ENCODE results near the gene ATP5F1C. TPM values are rescaled to one million over a fixed set of nuclear protein-coding genes. Genes with fewer than 3 reads are reported as not detected.
A peak's percentile ranks its signal among the peaks of the same experiment; 100 is the strongest.

Gene ATP5F1C
- total and polyA plus RNA-seq, 4 donors, result 133 to 262 (median 205) TPM

DNA sequence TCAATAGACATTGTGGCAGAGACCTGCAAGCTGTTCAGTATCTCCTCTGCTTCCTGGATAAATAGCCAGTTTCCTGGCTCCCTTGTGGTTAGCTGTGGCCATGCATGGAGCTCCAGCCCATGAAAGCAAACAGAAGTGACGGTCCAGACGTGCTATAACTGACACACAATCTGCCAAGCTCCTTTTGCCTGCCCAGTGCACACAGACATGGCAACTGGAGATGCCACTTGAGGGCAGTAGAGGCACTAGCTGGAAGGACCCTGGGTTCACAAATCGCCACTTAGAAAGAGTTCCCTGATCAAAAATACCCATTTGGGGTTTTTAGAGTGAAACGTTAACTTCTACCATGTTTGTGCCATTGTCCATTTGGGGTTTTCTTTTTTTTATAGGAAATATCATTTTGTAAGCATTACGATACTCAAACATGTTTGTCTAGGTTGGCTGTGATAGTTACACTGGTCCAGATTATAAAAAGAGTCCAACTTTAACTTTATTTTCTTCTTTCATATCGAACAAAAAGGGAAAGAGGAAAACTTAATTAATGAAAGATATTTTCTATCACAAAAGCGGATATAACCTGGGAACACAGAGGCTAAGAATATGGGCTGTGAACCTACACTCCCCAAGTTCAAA, 31.5 kb upstream of the ATP5F1C start:
- no peaks in the 10 kb centered on the region for H3K27me3 ChIP-seq (ENCODE audit: control insufficient read depth in 4 of 4, insufficient read depth in 4 of 4, low read length in 3 of 4)
- H3K9ac ChIP-seq (ENCODE audit: low read depth in 1 of 2, low read length in 2 of 2), result no peak overlapping the region
- TF ChIP-seq, protein P1, sequence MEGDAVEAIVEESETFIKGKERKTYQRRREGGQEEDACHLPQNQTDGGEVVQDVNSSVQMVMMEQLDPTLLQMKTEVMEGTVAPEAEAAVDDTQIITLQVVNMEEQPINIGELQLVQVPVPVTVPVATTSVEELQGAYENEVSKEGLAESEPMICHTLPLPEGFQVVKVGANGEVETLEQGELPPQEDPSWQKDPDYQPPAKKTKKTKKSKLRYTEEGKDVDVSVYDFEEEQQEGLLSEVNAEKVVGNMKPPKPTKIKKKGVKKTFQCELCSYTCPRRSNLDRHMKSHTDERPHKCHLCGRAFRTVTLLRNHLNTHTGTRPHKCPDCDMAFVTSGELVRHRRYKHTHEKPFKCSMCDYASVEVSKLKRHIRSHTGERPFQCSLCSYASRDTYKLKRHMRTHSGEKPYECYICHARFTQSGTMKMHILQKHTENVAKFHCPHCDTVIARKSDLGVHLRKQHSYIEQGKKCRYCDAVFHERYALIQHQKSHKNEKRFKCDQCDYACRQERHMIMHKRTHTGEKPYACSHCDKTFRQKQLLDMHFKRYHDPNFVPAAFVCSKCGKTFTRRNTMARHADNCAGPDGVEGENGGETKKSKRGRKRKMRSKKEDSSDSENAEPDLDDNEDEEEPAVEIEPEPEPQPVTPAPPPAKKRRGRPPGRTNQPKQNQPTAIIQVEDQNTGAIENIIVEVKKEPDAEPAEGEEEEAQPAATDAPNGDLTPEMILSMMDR (IDR thresholded peaks at IDR 0.05; ENCODE audit: low read depth, low read length, missing input control), result peak; percentile 51
- TF ChIP-seq FOXA2 (IDR thresholded peaks at IDR 0.05), result no peak
- peak in 1 of 2 donors; percentile 27 for TF ChIP-seq HNF4A (conservative IDR thresholded peaks at IDR 0.05)
- TF ChIP-seq JUND (IDR thresholded peaks at IDR 0.05), result no peak
- peak; percentile 73 to 81 for TF ChIP-seq RAD21 (IDR thresholded peaks at IDR 0.05)
- TF ChIP-seq, protein P2, sequence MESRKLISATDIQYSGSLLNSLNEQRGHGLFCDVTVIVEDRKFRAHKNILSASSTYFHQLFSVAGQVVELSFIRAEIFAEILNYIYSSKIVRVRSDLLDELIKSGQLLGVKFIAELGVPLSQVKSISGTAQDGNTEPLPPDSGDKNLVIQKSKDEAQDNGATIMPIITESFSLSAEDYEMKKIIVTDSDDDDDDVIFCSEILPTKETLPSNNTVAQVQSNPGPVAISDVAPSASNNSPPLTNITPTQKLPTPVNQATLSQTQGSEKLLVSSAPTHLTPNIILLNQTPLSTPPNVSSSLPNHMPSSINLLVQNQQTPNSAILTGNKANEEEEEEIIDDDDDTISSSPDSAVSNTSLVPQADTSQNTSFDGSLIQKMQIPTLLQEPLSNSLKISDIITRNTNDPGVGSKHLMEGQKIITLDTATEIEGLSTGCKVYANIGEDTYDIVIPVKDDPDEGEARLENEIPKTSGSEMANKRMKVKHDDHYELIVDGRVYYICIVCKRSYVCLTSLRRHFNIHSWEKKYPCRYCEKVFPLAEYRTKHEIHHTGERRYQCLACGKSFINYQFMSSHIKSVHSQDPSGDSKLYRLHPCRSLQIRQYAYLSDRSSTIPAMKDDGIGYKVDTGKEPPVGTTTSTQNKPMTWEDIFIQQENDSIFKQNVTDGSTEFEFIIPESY (IDR thresholded peaks at IDR 0.05), result no peak
- TF ChIP-seq, protein P3, sequence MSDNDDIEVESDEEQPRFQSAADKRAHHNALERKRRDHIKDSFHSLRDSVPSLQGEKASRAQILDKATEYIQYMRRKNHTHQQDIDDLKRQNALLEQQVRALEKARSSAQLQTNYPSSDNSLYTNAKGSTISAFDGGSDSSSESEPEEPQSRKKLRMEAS (IDR thresholded peaks at IDR 0.05), result no peak
- no peak for TF ChIP-seq RXRA (IDR thresholded peaks at IDR 0.05)
- TF ChIP-seq, protein P4, sequence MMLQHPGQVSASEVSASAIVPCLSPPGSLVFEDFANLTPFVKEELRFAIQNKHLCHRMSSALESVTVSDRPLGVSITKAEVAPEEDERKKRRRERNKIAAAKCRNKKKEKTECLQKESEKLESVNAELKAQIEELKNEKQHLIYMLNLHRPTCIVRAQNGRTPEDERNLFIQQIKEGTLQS (IDR thresholded peaks at IDR 0.05), result no peak
- no peak for TF ChIP-seq SP1 (IDR thresholded peaks at IDR 0.05)
- WGBS, result 54% methylated on average over 7 of the region's 7 CpGs
- no peak overlapping the region for H3K4me3 ChIP-seq (ENCODE audit: low read depth in 1 of 3, low read length in 3 of 3)
- DNase-seq (ENCODE audit: low spot score), result no peak
- peaks cover 7 to 40% (median 35%) of the 10 kb centered on the region in 4 donors for H3K36me3 ChIP-seq (ENCODE audit: control insufficient read depth in 4 of 4, insufficient read depth in 3 of 4, low read depth in 1 of 4, low read length in 3 of 4)
- no peak overlapping the region for H3K27ac ChIP-seq (ENCODE audit: low read depth in 1 of 2, low read length in 2 of 2)
- H3K4me1 ChIP-seq (ENCODE audit: control insufficient read depth in 4 of 4, insufficient read depth in 4 of 4, low read length in 3 of 4), result peaks cover 0 to 2% (median 0%) of the 10 kb centered on the region in 4 donors
- no peaks in the 10 kb centered on the region for H3K9me3 ChIP-seq (ENCODE audit: control insufficient read depth in 4 of 4, low read length in 3 of 4)

DNA sequence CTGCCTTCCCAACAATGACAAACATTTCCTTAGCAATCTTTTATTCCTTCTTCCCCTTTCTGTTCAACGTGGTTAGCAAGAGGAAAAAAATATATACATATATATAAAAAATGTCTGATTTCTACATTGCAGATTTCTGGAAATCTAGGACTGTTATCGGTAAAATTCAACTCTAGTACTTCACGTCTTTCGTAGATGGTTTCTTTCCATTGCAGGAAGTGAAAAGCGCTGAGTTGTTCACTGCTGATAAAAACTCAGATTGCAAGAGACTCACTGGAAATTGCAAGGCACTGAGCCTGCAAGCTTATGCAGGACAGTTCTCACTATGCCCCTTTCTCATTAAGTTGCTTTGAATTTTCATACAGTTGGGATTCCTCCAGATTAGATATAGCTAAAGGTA, 24.0 kb upstream of the ATP5F1C start:
- Histone ChIP-seq H3K27me3 (ENCODE audit: control insufficient read depth in 4 of 4, insufficient read depth in 4 of 4, low read length in 3 of 4) (no peaks in the 10 kb centered on the region), H3K4me3 (ENCODE audit: low read depth in 1 of 3, low read length in 3 of 3) (no peak overlapping the region), H3K9ac (ENCODE audit: low read depth in 1 of 2, low read length in 2 of 2) (no peak overlapping the region), H3K9me3 (ENCODE audit: control insufficient read depth in 4 of 4, low read length in 3 of 4) (no peaks in the 10 kb centered on the region), H3K36me3 (ENCODE audit: control insufficient read depth in 4 of 4, insufficient read depth in 3 of 4, low read depth in 1 of 4, low read length in 3 of 4) (peaks cover 6 to 43% (median 32%) of the 10 kb centered on the region in 4 donors), H3K4me1 (ENCODE audit: control insufficient read depth in 4 of 4, insufficient read depth in 4 of 4, low read length in 3 of 4) (peaks cover 0 to 1% (median 0%) of the 10 kb centered on the region in 4 donors), H3K27ac (ENCODE audit: low read depth in 1 of 2, low read length in 2 of 2) (no peak overlapping the region)
- no peak for DNase-seq (ENCODE audit: low spot score)
- TF ChIP-seq, protein P3 (IDR thresholded peaks at IDR 0.05), result no peak
- TF ChIP-seq FOXA1 (IDR thresholded peaks at IDR 0.05) (no peak), YY1 (IDR thresholded peaks at IDR 0.05) (no peak), GABPA (IDR thresholded peaks at IDR 0.05 in 1 of 2, conservative IDR thresholded peaks at IDR 0.05 in 1 of 2) (no peak), TAF1 (conservative IDR thresholded peaks at IDR 0.05) (no peak), HNF4A (conservative IDR thresholded peaks at IDR 0.05) (no peak), SP1 (IDR thresholded peaks at IDR 0.05) (no peak), FOXA2 (IDR thresholded peaks at IDR 0.05) (no peak), NR2F2 (IDR thresholded peaks at IDR 0.05) (no peak)
- TF ChIP-seq, protein P1 (IDR thresholded peaks at IDR 0.05; ENCODE audit: low read depth, low read length, missing input control), result no peak
- TF ChIP-seq, protein P5, sequence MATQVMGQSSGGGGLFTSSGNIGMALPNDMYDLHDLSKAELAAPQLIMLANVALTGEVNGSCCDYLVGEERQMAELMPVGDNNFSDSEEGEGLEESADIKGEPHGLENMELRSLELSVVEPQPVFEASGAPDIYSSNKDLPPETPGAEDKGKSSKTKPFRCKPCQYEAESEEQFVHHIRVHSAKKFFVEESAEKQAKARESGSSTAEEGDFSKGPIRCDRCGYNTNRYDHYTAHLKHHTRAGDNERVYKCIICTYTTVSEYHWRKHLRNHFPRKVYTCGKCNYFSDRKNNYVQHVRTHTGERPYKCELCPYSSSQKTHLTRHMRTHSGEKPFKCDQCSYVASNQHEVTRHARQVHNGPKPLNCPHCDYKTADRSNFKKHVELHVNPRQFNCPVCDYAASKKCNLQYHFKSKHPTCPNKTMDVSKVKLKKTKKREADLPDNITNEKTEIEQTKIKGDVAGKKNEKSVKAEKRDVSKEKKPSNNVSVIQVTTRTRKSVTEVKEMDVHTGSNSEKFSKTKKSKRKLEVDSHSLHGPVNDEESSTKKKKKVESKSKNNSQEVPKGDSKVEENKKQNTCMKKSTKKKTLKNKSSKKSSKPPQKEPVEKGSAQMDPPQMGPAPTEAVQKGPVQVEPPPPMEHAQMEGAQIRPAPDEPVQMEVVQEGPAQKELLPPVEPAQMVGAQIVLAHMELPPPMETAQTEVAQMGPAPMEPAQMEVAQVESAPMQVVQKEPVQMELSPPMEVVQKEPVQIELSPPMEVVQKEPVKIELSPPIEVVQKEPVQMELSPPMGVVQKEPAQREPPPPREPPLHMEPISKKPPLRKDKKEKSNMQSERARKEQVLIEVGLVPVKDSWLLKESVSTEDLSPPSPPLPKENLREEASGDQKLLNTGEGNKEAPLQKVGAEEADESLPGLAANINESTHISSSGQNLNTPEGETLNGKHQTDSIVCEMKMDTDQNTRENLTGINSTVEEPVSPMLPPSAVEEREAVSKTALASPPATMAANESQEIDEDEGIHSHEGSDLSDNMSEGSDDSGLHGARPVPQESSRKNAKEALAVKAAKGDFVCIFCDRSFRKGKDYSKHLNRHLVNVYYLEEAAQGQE (IDR thresholded peaks at IDR 0.05), result no peak
- TF ChIP-seq, protein P2 (IDR thresholded peaks at IDR 0.05), result no peak
- whole genome bisulfite sequencing, result 74% methylated on average over 5 of the region's 5 CpGs

Measured in liver (tissue), 9 donors.